Caco-2 (cell line): ENCODE measurements around the gene CARS1. TPM values are rescaled to one million over a fixed set of nuclear protein-coding genes. Genes with fewer than 3 reads are reported as not detected.

Experiments used
- BruUV-seq: library from RNA; stranded (reverse); fragments of 400-500 nt; replicated peaks from 2 replicates; lab custom pipeline; 2021; lab: Mats Ljungman, UMichigan
- CTCF ChIA-PET: fragments of 300-600 bp; sonication (Branson Sonifier 250); formaldehyde crosslinking; loops from one replicate; lab custom pipeline; 2022; ENCODE audit warnings: antibody characterized with exemption; lab: Charles Lee
- POLR2A ChIA-PET: fragments of 300-600 bp; sonication (Branson Sonifier 250); formaldehyde crosslinking; loops from one replicate; lab custom pipeline; 2022; ENCODE audit warnings: antibody characterized with exemption; lab: Charles Lee
- DNase-seq, 2 experiments: peaks; one replicate each; pipeline versions ENCODE4 v3.0.0 to v3.0.0-alpha.2; 2020 to 2022
- H3K27me3 ChIP-seq: replicated peaks from 2 replicates; pipeline ENCODE4 v1.6.0; 2011; ENCODE audit warnings: low read length; ENCODE audit not compliant: control insufficient read depth, insufficient read depth
- H3K36me3 ChIP-seq: 2 replicates; pipeline ENCODE4 v1.5.1; 2011; ENCODE audit warnings: low read length; ENCODE audit not compliant: control insufficient read depth, insufficient read depth
- H3K4me1 ChIP-seq: fragments of 250-450 bp; sonication (Bioruptor Pico); 2 replicates; pipeline ENCODE4 v1.5.1; 2020; ENCODE audit warnings: mild to moderate bottlenecking
- H3K4me3 ChIP-seq: 2 replicates; pipeline ENCODE4 v1.5.1; 2011; ENCODE audit warnings: low read depth, mild to moderate bottlenecking, control low read depth, low read length
- H3K9me3 ChIP-seq: fragments of 250-450 bp; sonication (Bioruptor Pico); 2 replicates; pipeline ENCODE4 v1.5.1; 2020; ENCODE audit warnings: mild to moderate bottlenecking, moderate library complexity
- H3K27ac Mint-ChIP-seq: one replicate; pipeline ENCODE4 v1.8.0; 2022; ENCODE audit warnings: mixed read lengths; ENCODE audit not compliant: unreplicated experiment
- H3K27me3 Mint-ChIP-seq: one replicate; pipeline ENCODE4 v1.8.0; 2022; ENCODE audit warnings: mixed read lengths; ENCODE audit not compliant: insufficient read depth, unreplicated experiment
- H3K36me3 Mint-ChIP-seq: one replicate; pipeline ENCODE4 v1.8.0; 2022; ENCODE audit warnings: mild to moderate bottlenecking, mixed read lengths; ENCODE audit not compliant: insufficient read depth, unreplicated experiment
- H3K4me1 Mint-ChIP-seq: one replicate; pipeline ENCODE4 v1.8.0; 2022; ENCODE audit warnings: low read depth, mixed read lengths; ENCODE audit not compliant: unreplicated experiment
- H3K4me3 Mint-ChIP-seq: one replicate; pipeline ENCODE4 v1.8.0; 2022; ENCODE audit warnings: mild to moderate bottlenecking, moderate library complexity, mixed read lengths; ENCODE audit not compliant: unreplicated experiment
- H3K9me3 Mint-ChIP-seq: one replicate; pipeline ENCODE4 v1.8.0; 2022; ENCODE audit warnings: mixed read lengths; ENCODE audit not compliant: unreplicated experiment
- CTCF ChIP-seq, 2 experiments: fragments of 200-600 bp in 1 of 2; IDR thresholded peaks; 1 replicate in 1 of 2; 2 replicates in 1 of 2; pipeline versions ENCODE4 v1.5.1 to v1.8.0; 2011 to 2022; ENCODE audit warnings: antibody characterized with exemption in 1 of 2, control low read depth in 1 of 2, inconsistent platforms in 1 of 2, low read depth in 1 of 2, low read length in 1 of 2, mild to moderate bottlenecking in 1 of 2, moderate library complexity in 1 of 2; ENCODE audit not compliant: insufficient read depth in 1 of 2, severe bottlenecking in 1 of 2, unreplicated experiment in 1 of 2
- intact Hi-C: fragments of 100-400 bp; cut with micrococcal nuclease; formaldehyde crosslinking; loops from one replicate; pipeline ENCODE4 v1.10.0; 2022; ENCODE audit not compliant: unreplicated experiment
- total RNA-seq: library from RNA; stranded (reverse); gene quantifications from 2 replicates; pipeline ENCODE4 v1.2.3, GENCODE V29; 2022

The CARS1 gene
- total RNA-seq, 1 experiment from 2014 or later = 121 TPM

- TF ChIP-seq CTCF (IDR thresholded peaks at IDR 0.05; ENCODE audit: insufficient read depth in 1 of 2, low read depth in 1 of 2, low read length in 1 of 2, severe bottlenecking in 1 of 2, unreplicated experiment in 1 of 2) = no peak
- Histone ChIP-seq H3K4me1 (no peaks in the 10 kb centered on the region), H3K36me3 (no peaks in the 10 kb centered on the region), H3K27me3 (no peaks in the 10 kb centered on the region), H3K9me3 (no peaks in the 10 kb centered on the region), H3K4me3 (no peak overlapping the region)
- intact Hi-C loops = no loop called here
- POLR2A ChIA-PET = no interaction called here
- H3K4me1 Mint-ChIP-seq = no peaks in the 10 kb centered on the region
- DNase-seq = no peak
- H3K9me3 Mint-ChIP-seq = no peaks in the 10 kb centered on the region
- no TSS peak for BruUV-seq
- H3K27ac Mint-ChIP-seq = no peak overlapping the region
- H3K36me3 Mint-ChIP-seq = no peaks in the 10 kb centered on the region
- H3K27me3 Mint-ChIP-seq = no peaks in the 10 kb centered on the region
- CTCF ChIA-PET = no interaction called here
- H3K4me3 Mint-ChIP-seq = no peak overlapping the region
Observed at GRCh38 chr11:3087373-3087772, 30.1 kb upstream of the CARS1 start.

- POLR2A ChIA-PET = no interaction called here
- H3K36me3 Mint-ChIP-seq = no peaks in the 10 kb centered on the region
- no peaks in the 10 kb centered on the region for H3K4me1 Mint-ChIP-seq
- Histone ChIP-seq H3K9me3 (no peaks in the 10 kb centered on the region), H3K4me3 (no peak overlapping the region), H3K27me3 (no peaks in the 10 kb centered on the region), H3K4me1 (no peaks in the 10 kb centered on the region), H3K36me3 (no peaks in the 10 kb centered on the region)
- BruUV-seq = no TSS peak
- CTCF ChIA-PET = interaction anchor here (0.6 kb wide), 1 partner anchor 267 kb away, joined by 5 read pairs; no protein-coding TSS in a partner anchor
- no peak overlapping the region for H3K27ac Mint-ChIP-seq
- intact Hi-C loops = no loop called here
- no peaks in the 10 kb centered on the region for H3K9me3 Mint-ChIP-seq
- no peak overlapping the region for H3K4me3 Mint-ChIP-seq
- no peaks in the 10 kb centered on the region for H3K27me3 Mint-ChIP-seq
- no peak for DNase-seq
- no peak for TF ChIP-seq CTCF (IDR thresholded peaks at IDR 0.05; ENCODE audit: insufficient read depth in 1 of 2, low read depth in 1 of 2, low read length in 1 of 2, severe bottlenecking in 1 of 2, unreplicated experiment in 1 of 2)
Observed at GRCh38 chr11:3086671-3087150, 29.5 kb upstream of the CARS1 start.

GRCh38 chr11:3086114-3086513 is 28.9 kb upstream of the CARS1 start:
- ChIA-PET POLR2A (no interaction called here), CTCF (no interaction called here)
- Mint-ChIP-seq H3K27ac (no peak overlapping the region), H3K4me1 (no peaks in the 10 kb centered on the region), H3K9me3 (no peaks in the 10 kb centered on the region), H3K4me3 (no peak overlapping the region), H3K36me3 (no peaks in the 10 kb centered on the region), H3K27me3 (no peaks in the 10 kb centered on the region)
- TF ChIP-seq CTCF (IDR thresholded peaks at IDR 0.05; ENCODE audit: insufficient read depth in 1 of 2, low read depth in 1 of 2, low read length in 1 of 2, severe bottlenecking in 1 of 2, unreplicated experiment in 1 of 2) = no peak
- Histone ChIP-seq H3K4me1 (no peaks in the 10 kb centered on the region), H3K9me3 (no peaks in the 10 kb centered on the region), H3K36me3 (no peaks in the 10 kb centered on the region), H3K4me3 (no peak overlapping the region), H3K27me3 (no peaks in the 10 kb centered on the region)
- intact Hi-C loops = no loop called here
- no TSS peak for BruUV-seq
- no peak for DNase-seq
